Iris pigment epithelial cell (primary cell): ENCODE results near the gene SRXN1.

ENCODE experiments used
- DNase-seq: peaks from one replicate; pipeline ENCODE4 v3.0.0-alpha.2; 2011; ENCODE audit warnings: low read depth

Gene SRXN1

DNA sequence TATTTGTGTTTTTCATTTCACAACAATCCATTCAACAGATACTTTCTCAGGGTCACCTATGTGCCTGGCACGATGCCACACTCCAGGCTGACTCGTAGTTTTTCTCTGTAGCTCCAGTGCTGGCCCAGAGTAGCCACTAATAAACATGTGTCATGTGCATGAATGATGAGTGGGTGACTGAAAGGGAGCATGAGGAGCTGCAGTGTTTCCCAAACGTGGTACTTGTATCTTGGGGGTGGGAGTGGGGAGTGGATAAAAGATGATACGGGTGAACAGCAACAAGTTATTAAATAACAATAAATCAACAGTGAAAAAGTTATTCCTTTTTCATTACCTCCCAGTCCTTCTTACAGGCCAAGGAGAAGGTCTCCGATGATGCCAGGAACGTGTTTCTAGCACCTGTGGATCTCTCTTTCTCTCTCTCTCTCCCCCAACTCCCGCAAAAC lies 17.1 kb downstream of the SRXN1 start:
- no peak for DNase-seq

DNA sequence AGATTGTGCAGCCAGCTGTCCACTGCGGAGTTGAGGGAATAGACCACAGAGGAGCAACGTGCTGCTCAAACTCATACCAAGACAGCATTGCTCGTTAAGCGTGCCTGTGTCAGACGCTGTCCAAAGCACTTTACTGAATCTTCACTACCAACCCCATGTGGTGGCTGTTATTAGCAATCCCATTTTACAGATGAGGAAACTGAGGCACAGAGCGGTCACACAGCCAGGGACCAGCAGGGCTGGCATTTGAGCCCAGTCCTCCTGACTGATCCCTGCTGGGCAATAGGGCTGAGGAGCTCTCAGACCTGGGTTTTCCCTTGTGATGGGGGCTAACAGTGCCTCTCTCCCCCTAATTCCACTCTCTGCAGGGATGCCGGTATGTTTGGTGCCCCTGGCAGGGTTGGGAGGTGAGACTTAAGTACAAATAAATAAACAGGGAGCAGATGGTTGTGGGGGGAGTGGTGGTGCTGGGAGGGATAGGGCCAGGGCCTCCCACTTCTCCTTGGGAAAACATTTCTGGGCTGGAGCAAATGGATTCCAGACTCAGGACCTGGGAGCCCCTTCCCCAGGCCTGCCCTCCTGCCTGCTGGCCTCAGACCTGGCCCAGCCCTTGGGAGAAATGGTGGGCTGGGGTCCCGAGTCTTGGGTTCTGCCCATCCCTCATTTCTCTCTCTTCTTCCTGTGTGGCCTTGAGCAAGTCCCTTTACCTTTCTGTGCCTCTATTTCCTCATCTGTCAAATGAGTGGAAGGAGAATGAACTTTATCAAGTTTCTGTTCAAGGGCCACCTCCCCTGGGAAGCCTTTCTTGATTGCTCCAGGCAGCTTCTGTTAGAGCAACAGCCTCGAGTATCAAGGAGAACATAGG lies 17.7 kb downstream of the SRXN1 start:
- no peak for DNase-seq

DNA sequence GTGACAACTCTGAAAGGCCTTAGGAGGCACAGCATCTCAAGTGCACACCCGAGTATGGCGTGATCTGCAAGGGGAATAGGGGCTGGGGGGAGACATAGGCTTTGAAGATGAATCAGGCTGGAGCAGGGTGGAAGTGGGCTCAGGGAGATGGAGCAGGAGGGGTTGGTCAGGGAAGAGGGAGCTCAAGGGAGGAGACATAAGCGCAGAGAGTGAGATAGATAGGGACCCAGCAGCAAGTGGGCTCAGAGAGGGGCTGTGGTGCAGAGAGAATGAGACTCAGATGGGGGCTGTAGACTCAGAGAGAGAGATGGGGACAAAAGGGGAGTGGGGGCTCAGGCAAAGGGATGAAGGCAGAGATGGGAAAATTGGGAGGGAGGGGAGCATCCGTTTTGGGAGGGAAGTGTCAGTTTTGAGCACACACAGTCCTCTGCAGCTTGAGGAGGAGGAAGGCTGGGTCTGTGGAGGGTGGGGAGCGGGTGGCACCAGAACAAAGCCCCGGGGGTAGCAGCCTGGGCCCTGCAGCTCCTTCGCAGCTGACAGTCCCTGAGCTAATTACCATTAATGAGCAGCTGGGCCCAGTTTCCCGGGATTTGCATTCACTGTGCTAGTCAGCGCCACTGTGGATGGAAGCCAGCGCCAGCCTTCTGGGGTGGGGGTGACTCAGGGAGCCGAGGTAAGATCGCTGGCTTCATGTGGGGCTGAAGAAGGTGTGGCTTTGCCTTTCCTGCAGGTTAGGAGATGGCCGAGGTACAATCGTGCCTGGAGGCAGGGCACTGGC lies 18.7 kb downstream of the SRXN1 start:
- DNase-seq, result no peak

DNA sequence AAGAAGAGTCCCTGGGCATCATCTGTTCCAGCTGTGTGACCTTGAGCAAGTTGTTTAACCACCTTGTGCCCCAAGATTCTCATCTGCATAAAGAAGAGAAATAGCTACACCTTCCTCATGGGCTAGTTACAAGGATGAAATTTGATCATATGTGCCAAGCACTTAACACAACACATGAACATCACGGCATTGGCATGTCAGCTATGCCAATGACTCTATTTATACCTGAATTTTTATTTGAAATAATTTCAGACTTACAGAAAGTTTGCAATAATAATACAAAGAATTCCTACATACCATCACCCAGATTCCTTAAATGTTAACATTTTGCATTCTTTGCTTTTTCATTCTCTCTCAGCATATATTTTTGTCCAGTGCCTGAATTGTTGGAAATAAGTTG lies 21.9 kb downstream of the SRXN1 start:
- no peak for DNase-seq

DNA sequence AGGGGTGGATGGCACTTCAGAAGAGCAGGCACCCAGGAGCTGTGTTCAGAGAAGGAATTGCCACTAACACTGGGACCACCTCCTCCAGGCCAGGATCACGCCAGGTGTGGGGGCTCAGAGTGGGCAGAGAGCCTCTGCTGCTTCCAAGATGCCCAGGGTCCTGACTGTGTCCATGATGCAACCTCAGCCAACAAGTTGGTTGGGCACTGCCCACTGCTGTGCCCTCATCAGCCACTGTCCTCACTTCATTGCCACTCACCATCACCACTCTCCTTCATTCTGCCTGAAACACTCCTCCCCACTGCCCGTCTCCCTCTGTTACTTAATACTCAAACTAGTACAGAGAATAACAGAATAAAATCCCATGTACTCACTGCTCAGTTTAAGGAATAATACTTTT lies 26.4 kb downstream of the SRXN1 start:
- no peak for DNase-seq

DNA sequence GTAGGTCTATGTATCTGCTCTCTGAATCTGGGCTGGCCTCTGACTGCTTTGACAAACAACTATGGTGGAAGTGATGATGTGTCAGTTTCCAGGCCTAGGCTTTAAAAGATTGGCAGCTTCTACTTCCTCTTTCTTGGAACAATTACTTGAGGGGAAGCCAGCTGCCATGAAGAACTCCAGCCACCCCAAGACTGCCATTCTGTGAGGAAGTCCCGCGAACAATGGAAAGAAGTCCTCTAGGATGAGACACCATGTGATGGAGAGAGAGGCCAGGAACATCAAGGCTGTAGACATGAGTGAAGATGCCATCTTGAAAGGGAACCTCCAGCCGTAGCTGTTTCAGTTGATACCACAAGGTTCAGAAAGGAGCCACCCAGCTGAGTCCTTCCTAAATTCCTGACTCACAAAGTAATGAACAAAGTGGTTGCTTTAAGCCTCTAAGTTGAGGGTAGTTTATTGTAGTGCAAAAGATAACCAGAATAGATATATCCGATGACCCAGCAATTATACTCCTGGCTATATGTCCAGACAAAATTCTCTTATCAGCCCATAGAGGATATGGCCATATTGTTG lies 27.6 kb downstream of the SRXN1 start:
- no peak for DNase-seq

DNA sequence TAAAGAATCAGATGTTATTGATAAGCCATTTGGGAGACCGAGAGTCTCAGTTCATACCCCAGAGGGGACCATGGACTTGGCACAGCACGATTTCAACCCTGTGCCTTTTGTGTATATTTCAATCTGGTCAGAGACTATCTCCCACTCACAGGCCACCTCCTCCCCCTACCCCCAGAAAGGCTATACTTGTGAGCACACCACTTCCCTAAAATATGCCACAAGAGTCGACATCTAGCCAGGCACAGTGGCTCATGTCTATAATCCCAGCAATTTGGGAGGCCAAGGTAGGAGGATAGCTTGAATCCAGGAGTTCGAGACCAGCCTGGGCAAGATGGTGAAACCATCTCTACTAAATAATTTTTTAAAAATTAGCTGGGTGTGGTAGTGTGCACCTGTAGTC lies 29.3 kb downstream of the SRXN1 start:
- DNase-seq, result no peak

DNA sequence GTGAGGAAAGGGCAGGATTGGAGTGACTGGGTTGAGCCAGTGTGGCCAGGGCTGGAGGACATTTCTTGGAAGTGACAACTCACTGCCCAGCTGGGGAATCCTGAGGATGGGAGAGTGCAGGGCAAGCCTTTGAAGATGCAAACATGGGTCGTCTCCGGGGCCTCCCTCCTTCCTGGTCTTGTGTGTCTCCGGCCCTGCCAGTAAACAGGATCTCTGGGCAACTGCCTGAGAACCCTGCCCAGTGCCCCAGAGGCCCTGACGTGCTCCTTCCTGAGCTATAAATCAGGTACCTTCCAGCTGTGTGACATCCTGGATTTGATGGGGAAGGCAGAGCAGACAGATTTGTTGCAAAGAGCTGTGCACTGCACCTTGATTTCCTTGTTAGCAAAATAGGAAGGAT lies 30.0 kb downstream of the SRXN1 start:
- no peak for DNase-seq

DNA sequence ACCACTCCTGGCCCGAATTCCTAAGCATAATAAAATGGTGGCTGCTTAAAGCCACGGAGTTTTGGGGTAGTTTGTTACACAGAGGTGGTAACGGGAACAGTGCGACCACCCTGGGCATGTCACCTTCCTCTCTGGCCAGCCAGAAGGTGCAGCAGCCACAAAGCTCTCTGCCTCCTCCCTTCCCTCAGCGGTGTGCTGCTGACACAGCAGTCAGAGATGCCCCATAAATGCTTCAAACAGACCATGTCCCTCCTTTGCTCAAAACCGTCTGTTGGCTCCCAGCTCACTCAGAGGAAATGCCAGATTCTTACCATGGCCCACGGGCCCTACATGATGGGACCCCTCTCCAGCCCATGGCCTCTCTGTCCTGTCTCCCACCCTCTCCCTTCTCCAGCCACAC lies 30.8 kb downstream of the SRXN1 start:
- DNase-seq, result no peak

DNA sequence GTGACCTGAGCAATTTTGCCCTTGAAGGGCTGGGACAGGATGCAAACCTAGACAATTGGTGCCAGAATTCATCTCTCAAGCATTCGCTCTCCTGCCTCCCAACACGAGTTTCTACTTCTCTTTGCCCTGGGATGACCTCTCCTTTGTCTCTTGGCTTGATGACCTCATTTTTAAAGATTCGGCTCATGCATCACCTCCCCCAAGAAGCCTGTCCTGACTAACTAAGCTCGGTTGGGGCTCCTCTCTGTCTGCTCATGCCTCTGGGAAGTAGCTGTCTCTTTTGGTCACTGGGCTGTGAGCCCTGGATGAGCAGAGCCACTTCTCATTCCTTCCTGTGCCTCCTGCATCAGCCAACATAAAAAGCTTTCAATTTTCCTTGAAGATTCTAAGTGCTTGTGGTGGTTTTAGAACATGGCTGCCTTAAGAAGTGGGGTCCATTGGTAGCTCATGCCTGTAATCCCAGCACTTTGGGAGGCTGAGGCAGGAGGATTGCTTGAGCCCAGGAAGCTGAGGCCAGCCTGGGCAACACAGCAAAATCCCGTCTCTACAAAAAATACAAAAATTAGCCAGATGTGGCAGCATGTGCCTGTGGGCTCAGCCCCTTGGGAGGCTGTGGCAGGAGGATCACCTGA lies 31.8 kb downstream of the SRXN1 start:
- DNase-seq, result no peak

DNA sequence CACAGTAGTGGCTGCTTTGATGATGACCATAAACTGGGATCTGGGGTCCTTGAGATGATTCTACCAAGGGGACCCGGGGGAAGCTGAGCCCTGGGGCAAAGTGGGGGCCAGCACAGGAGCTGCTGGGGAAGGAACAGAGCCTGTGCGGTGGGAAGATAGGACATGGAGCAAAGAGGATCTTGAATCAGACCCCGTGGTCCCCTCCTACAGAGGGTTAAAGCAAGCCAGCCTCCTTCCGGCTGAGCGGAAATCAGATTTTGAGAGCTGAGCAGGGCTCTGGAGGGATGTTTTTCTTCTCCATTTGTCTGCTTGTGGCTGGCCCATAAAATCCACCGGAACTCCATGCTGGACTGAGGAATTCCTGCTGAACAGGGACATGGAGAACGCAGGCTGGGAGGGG lies 32.8 kb downstream of the SRXN1 start:
- DNase-seq, result no peak

DNA sequence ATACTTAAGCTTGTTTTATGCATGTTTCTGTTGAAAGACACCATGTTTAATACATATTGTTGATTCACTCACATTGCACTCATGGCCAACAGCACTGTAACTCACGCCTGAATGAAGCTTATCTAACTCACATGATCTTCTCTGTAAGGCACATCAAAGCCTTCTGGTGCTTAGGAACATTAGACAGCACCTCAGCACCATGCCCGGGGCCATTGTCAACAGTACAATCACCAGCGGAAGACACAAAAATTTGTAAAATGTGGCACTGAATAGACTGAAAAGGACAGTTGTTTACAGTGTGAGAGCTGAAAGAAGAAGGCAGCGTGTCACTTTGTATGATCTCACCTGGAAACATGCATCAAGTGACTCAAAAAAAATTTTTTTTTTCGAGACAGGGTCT lies 34.0 kb downstream of the SRXN1 start:
- DNase-seq, result no peak

DNA sequence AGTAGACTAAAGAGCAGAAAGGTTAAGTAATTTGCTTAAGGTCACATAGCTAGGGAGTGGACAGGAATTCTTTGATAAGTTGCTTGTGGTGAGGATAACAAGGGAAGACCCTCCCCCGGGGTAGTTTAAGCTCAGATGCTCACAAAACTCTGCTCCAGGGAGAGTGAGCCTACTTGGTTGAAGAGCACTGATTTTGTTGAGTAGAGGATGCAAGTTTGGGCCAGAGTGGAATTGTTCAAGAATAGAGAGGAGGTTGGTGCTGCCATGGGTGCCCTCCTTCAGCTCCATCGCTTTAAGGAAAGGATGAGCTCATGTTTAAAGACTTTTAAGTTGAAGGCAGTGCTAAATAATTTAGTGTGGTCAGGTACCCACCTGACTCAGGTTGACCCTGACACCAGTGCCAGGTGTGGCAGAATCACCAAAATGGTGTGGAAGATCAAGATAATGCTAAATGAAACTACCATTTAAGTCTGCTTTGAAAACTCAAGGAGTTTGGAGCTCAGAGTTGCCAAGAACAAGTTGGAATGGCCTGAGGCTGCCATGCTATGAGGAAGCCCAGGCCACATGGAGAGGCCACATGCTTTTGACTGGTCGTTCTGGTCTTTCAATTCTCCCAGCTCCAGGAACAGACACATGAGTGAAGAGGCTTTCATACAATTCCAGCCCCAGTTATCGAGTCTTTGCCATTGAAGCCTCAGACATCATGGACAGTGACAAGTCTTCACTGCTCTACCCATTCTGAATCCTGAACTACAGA lies 34.9 kb downstream of the SRXN1 start:
- DNase-seq, result no peak

DNA sequence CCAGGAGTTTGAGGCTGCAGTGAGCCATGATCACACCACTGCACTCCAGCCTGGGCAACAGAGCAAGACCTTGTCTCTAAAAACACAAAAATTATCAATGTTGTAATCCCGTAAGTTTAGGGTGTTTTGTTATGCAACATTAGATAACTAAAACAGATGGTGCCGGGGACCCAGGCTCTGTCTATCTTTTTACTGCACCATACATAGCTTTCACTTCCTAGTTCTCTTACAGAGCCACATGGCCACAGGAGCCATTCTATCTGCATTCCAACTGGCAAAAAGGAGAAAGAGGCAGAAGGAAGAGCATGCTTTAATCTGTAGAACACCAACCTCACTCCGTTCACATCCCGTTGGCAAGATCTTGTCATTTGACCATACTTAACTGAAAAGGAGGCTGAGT lies 37.5 kb downstream of the SRXN1 start:
- no peak for DNase-seq

DNA sequence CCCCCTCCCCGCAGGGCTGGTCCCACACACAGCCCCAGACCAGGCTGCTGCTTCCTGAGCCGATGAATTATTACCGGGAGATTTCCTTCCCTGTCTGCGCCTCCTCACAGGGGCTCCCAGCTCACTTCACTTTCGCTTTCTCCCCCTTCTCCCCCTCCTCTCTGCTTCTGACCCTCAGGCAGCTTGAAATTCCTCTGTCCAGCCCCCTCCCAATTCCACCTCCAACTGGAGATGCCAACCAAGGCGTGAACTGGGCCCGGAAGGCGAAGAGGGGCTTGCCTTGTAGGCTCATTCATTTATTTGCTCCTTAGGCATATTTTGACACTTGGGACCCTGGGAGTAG lies 41.2 kb downstream of the SRXN1 start:
- DNase-seq, result no peak

DNA sequence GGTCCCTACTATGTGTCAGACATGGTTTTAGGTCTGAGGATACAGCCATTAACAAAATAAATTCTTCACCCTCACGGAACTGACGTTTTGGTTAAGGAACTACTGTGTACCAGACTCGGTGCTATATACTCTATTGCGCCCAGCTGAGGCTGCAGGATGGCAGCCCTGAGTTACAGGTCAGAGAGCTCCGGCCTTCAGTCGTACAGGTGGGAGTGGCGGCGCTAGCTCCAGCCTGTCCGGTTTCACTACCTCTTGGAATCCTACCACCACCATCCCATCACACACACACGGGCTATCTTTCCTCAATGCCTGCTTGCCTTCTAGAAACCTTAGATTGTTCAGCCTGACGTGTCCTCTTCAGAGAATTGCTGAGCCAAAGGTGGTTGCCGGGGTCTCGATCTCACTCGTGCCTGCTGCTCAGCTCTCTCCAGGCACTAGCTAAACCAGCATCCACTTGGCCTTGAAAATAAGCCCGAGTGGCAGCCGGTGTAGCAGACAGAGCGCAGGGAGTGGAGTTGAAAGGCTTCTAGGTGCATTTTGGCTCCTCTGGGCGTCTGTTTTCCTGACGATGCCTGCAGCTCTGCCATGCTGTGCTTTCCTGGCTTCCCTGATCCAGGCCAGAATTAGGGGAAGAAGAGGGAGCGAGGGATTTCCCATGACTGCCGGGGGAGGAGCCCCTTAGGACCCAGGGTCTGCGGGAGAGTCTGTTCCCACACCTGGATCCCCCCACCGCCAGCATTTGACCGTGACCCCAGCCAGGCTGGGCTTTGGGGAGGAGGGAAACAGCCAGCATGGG lies 41.8 kb downstream of the SRXN1 start:
- no peak for DNase-seq

DNA sequence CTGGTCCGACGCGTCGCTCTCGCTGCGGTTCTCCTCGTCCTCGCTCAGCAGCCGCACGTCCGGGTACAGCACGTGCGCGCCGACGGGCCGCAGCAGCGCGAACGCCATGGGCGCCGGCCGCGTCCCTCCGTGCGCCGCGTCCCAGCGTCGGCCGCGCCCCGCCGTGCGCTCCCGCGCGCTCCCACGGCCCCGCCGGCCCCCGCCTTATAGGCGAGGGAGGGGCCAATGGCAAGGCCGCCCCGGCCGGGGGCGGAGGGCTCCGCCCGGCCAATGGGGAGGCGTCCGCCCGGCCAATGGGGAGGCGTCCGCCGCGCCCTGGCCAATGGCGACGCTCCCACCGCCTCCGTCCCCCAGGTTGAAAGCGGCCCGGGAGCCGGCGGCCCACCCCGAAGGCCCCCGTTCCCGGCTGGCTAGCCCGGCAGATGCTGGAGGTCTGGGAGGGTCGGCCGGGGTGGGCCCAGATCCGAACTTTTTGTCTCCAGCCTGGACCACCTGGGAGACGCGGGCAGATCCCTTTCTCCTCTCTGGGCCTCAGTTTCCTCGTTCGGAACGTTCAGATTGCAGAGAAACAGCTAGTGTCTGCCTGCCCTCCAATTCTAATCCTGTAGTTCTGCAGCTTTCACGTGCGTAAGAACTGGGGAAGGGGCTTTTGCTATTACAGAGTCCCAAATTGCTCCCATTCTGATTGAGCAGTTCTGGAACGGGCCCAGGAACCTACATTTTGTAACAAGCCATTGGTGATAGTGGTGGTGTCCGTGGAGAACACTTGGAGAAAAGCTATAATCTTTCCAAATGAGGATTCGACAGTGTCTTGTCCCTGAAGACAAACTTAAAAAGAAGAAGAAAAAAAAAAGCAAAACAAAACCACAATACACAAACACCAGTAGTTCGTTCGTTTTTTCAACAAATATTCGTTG lies 42.6 kb downstream of the SRXN1 start, which contains the start of gene TCF15:
Gene TCF15, minus strand, starts transcription at position 180 of the 917 bp plus-strand sequence. Its CDS starts 72 bp downstream, at position 108.
- DNase-seq, result peak; percentile 14

DNA sequence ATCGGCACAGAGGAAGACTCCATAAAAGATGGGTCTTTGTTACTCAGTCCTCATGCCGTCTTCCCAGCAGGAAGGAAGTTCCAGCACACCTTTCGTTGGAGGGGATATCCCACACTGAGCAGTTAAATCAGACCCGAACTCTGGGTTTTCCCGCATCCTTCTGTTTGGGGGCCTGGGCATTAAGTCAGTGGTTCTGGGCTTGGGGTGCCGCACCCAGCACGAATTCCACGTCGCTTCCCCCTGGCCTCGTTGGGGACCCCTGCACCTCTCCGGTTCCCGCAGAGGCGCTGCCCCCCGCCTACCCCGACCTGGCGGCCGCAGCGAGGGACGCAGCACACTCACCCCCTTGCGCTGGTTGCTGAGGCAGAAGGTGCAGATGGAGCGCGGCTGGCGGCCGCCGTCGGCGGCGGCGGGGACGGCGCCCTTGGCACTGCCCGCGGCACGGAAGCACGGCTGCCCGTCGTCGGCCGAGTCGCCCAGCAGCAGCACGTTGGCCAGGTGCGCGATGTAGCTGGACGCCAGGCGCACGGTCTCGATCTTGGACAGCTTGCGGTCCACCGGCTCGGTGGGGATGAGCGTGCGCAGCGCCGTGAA lies 43.5 kb downstream of the SRXN1 start:
- DNase-seq, result no peak

DNA sequence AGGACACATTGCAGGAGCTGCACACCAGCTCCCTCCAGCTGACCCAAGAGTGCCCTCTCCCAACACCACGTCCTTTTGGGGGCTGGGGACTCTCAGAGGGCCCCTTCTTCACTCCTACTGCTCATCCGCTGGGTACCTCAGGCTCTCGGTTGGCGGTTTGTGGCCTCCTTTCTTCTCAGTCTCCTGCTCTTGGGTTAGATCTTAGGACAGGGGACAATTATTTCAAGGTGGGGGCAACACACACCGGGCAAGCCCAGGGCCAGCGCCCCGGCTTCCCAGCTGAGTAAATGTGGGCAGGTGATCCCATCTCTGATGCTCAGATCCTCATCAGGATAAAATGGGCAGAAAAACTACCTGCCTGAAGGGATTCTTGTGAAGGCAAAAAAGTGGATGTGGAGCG lies 44.0 kb downstream of the SRXN1 start:
- no peak for DNase-seq
